ENCODE results near the gene SLC13A1.

Gene SLC13A1

GRCh38 chr7:123191132-123191531 is 8.6 kb downstream of the SLC13A1 start:
- DNase-seq, result no peak

GRCh38 chr7:123190109-123190831 is 9.5 kb downstream of the SLC13A1 start:
- no peak for DNase-seq

- no peak for DNase-seq
Observed at GRCh38 chr7:123185756-123186155, 14.0 kb downstream of the SLC13A1 start.

GRCh38 chr7:123184271-123184670 is 15.5 kb downstream of the SLC13A1 start:
- DNase-seq, result no peak

- DNase-seq, result no peak
Observed at GRCh38 chr7:123183431-123183830, 16.3 kb downstream of the SLC13A1 start.

GRCh38 chr7:123177442-123177841 is 22.3 kb downstream of the SLC13A1 start:
- DNase-seq, result no peak

- DNase-seq, result no peak
Observed at GRCh38 chr7:123170333-123171246, 29.2 kb downstream of the SLC13A1 start.

GRCh38 chr7:123169065-123169464 is 30.7 kb downstream of the SLC13A1 start:
- DNase-seq, result no peak

GRCh38 chr7:123157606-123158005 is 42.2 kb downstream of the SLC13A1 start:
- no peak for DNase-seq

- DNase-seq, result no peak
Observed at GRCh38 chr7:123155571-123155970, 44.2 kb downstream of the SLC13A1 start.

- DNase-seq, result no peak
Observed at GRCh38 chr7:123154231-123154860, 45.4 kb downstream of the SLC13A1 start.

- no peak for DNase-seq
Observed at GRCh38 chr7:123151443-123151842, 48.3 kb downstream of the SLC13A1 start.

GRCh38 chr7:123148813-123149212 is 51.0 kb downstream of the SLC13A1 start:
- DNase-seq, result no peak

- no peak for DNase-seq
Observed at GRCh38 chr7:123143252-123144006, 56.3 kb downstream of the SLC13A1 start.

GRCh38 chr7:123140561-123140960 is 59.2 kb downstream of the SLC13A1 start:
- no peak for DNase-seq

- no peak for DNase-seq
Observed at GRCh38 chr7:123135960-123136359, 63.8 kb downstream of the SLC13A1 start.

GRCh38 chr7:123133924-123134323 is 65.8 kb downstream of the SLC13A1 start:
- no peak for DNase-seq

- DNase-seq, result no peak
Observed at GRCh38 chr7:123131961-123132360, 67.8 kb downstream of the SLC13A1 start.

GRCh38 chr7:123131556-123131955 is 68.2 kb downstream of the SLC13A1 start:
- DNase-seq, result no peak

- no peak for DNase-seq
Observed at GRCh38 chr7:123131140-123131539, 68.6 kb downstream of the SLC13A1 start.

GRCh38 chr7:123126691-123127090 is 73.1 kb downstream of the SLC13A1 start:
- DNase-seq, result no peak

- DNase-seq, result no peak
Observed at GRCh38 chr7:123126171-123126570, 73.6 kb downstream of the SLC13A1 start.

- no peak for DNase-seq
Observed at GRCh38 chr7:123125231-123125630, 74.5 kb downstream of the SLC13A1 start.
